GM08714 (cell line): ENCODE measurements around the gene PTK6.

Source experiments
- H3K4me3 ChIP-seq: fragments of 200-500 bp; sonication (Bioruptor generic); 2 replicates; pipeline ENCODE4 v1.5.1; 2014; ENCODE audit warnings: mild to moderate bottlenecking, low read length, inconsistent platforms
- ZNF274 ChIP-seq: IDR thresholded peaks from 2 replicates; pipeline ENCODE4 v1.6.1; 2012; ENCODE audit warnings: mild to moderate bottlenecking, low read depth, low read length

Gene PTK6

GRCh38 chr20:63536997-63537524 lies at the start of gene PTK6:
TSS of gene PTK6 (minus strand) at chr20:63537376. CDS start at chr20:63537314, 62 bp downstream.
- TF ChIP-seq ZNF274, result no peak
- peak within 1 kb of the TSS; percentile 18; the same call in 1 of the 2 replicates for H3K4me3 ChIP-seq

DNA sequence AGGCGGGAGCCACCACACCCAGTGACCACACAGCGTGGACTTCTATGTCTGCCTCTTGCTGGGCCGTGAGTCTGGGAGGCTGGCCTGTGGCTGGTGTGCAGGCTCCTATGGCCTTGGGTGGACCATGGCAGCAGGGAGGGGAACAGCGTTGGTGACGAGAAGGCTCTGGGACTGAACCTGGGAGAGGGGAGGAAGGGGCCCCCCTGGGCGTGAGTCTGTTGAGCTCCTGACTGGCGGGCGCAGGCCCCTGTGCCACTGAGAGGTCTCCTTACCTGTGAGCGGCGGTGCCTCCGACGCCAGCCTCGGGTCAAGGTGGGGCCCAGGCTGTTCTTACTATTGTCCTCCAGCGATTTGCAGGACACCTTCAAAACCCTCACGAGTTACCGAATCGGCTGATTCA lies 49.6 kb upstream of the PTK6 start:
- H3K4me3 ChIP-seq, result no peak overlapping the region
- TF ChIP-seq ZNF274, result no peak

DNA sequence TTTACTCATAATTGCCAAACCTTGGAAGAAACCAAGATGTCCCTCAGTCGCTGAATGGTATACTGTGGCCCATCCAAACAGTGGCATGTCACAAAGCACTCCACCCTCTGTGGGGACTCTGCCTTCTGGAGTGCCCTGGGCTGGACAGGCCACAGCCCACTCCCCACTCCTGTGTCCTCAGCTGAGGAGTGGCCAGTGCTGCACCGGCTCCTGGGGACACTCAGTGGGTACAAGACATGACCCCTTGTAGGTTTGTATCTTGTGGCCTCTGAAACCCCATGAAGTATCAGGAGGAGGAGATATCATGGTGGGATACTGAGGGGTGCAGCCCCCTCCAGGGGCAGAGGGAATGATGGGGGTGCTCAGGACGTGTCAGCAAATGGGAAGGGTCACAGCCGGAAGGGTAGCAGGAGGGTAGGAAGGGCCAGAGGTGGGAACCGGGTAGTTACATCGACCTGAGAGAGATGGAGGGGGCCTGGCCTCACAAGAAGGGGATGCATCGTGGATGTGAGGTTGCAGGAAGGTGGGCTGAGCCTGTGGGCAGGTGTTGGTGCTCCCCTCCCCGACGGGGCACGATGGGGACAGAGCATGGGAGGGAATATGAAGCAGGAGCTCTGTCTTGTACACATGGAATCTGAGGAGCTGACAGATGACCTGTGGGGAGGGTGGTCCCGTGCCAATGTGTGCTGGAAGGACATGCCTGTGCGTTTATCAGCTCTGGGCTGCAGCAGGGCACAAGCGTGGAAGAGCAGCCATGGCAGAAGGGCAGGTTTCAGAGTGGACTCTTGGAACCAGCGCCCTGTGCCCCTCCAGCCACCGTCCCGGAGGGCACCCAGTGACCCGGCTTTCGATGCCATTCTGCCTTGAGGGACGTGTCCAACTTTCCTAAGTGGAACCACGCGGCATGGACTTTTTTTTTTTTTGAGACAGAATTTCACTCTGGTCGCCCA lies 48.7 kb upstream of the PTK6 start:
- no peak overlapping the region for H3K4me3 ChIP-seq
- no peak for TF ChIP-seq ZNF274

DNA sequence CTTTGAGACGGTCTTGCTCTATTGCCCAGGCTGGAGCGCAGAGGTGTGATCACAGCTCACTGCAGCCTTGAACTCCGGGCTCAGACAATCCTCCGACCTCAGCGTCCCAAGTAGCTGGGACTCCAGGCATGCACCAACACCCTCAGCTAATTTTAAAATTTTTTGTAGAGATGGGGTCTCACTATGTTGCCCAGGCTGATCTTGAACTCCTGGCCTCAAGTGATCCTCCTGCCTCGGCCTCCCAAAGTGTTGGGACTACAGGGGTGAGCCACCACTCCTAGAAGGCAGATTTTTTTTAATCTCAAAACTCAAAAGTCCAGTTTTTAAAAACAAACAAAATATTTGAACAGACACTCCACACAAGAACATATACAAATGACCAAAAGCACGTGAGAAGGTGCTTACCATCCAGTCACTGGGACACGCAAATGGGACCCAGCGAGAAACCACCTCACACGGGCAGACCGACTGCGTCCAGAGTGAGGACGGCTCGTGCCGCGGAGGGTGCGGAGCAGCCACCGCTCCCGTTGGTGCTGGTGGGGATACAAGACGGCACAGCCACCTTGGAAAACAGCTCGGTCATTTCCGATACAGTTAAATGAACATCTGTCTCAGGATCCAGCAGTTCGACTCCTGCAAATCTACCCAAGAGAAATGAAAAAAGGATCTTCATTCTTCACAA lies 45.3 kb upstream of the PTK6 start:
- no peak overlapping the region for H3K4me3 ChIP-seq
- no peak for TF ChIP-seq ZNF274

DNA sequence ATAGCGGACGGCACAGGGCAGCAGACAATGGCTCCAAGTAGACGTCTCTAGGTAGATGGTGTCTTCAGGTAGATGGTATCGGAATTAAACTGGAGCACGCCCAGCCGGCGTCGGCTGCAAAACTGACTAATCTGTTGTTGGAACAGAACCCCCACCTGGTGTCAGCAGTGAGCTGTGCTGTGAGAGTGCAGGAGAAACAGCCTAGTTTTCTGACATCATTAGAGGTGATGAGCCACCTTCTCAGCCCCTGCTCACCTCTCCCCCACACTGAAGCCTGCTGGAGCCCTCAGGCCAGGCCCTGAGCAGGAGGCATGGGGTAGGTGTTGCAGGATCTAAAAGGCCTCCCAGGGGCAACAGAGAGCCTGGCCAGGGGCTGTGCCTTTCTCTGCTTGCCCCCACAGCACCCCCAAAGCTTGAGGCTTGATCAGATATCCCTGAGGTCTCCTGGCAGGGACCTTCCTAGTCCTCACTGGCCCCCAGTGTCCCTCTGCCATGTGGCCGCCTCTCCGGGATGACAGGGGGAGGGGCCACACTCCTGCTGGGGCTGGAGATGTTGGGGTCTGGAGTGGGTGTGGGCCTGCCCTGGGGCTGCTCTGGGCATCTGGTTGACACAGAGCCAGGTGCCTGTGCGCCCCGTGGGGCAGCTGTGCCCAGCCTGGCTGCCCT lies 43.8 kb upstream of the PTK6 start:
- no peak for TF ChIP-seq ZNF274
- no peak overlapping the region for H3K4me3 ChIP-seq

DNA sequence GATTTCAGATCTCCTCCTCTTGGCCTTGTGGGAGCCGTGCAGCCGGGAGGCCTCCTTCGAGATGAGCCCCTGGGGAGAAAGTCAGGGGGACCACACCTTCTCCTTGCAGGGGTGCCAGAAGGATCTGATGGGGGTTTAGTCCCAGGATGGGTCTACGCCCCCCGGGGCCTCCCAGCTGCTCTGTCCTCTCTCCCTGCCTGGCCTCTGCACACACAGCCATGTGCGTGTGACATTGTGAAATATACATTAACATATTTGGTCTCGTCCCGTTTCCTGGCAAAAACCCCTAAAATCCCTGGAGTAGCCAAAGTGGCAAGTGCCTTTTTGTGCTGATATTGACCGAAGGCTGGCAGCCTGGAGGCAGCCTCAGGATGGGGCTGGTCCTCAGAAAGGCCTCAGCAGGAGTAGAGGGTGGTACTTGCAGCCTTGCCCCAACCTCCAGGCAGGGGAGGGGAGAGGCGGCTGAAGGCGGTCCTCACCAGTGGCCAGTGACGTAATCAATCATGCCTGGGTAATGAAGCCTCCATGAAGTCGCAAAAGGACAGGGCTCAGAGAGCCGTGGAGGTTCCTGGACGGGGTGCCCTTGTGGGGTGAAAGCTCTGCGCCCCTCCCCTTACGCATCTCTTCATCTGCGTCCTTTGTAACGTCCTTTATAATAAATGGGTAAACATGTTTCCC lies 42.0 kb upstream of the PTK6 start:
- no peak for TF ChIP-seq ZNF274

GRCh38 chr20:63578224-63579016 lies 41.2 kb upstream of the PTK6 start:
- TF ChIP-seq ZNF274, result no peak
- no peak overlapping the region for H3K4me3 ChIP-seq

More for the DNA sequence above, 42.0 kb upstream of the PTK6 start:
- H3K4me3 ChIP-seq, result no peak overlapping the region

DNA sequence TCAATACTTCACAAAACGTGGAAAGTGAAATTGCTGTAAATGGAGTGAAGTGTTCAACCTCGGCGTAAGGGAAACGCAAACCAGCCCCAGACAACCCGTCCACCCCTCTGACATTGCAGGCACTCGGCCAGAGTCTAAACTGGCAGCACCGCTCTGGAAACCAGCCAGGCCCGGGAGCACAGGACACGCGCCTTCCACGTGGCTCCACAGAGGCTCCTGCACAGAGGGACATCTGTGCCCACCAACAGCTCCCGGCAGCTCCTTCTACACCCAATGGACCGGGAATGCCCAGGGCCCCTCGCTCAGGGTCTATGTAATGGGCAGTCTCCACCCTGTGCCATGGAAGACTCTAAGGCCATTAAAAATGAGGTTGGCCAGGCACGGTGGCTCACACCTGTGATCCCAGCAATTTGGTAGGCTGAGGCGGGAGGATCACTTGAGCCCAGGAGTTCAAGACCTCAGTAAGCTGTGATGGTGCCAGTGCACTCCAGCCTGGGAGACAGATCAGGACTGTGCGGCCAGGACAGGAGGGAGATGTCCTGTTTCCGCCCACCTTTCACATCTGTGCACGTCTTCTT lies 40.2 kb upstream of the PTK6 start:
- no peak overlapping the region for H3K4me3 ChIP-seq
- no peak for TF ChIP-seq ZNF274

GRCh38 chr20:63576311-63576710 lies 39.1 kb upstream of the PTK6 start:
- TF ChIP-seq ZNF274, result no peak
- no peak overlapping the region for H3K4me3 ChIP-seq

DNA sequence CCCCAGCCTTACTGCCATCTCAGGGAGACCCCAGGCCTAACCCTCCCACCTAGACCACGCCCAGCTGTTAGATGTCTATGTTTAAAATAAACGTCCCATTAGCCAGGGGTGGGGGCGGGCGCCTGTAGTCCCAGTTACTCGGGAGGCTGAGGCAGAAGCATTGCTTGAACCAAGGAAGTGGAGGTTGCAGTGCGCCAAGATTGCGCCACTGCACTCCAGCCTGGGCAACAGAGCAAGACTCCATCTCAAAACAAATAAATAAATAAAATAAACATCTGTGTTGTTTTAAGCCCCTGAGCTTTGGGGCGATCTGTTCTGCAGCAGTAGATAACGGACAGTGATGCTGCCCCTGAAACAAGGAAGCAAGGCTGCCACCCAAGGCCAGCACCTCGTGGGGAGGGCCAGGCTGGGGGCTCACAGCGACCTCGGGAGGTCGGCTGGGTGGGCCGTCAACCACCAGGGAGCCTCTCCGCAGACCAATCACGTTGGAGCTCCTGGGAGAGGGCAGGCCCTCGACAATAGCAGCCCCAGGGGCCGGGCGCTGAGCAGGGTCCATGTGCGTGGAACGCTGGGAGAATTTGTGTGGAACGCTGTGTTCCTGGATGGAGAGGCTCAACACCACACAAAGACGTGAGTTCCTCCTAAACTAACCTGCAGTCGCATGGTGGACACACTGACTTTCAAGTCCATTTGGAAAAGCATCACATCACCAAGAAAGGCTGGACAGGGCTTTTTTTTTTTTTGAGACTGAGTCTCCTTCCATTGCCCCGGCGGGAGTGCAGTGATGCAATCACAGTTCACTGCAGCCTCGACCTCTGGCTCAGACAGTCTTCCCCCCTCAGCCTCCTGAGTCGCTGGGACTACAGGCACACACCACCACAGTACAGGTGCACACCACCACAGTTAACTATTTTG lies 37.9 kb upstream of the PTK6 start:
- no peak overlapping the region for H3K4me3 ChIP-seq
- TF ChIP-seq ZNF274, result no peak

DNA sequence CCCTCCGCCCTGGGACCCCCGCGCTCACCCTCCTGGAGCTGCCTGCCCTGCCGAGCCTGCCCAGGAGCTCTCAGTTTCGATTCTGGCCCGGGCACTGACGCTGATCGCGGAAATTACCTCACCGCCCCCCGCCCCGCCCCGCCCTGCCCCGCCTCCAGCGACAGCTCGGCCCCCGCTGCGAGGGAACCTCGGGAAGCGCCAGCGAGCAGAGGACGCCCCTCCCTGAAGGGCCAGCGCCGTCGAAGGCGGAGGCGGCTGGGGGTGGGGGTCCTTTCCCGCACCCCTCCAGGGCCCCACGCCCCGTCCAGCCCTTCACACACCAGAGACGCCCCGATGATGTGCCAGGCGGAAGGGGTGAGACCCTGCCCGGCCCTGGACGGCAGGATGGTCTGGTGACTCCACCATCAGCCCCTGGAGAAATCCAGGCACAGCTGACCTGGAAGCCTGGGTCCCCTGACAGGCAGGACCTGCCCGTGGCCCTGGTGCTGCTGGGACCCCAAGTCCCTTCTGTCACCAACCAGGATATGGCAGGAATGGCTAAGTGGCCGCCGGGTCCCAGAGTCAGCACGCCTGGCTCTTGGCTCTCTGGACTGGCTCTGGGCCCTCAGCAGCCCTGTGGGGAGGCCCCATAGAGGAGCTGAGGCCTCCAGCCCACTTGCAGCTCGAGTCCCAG lies 37.1 kb upstream of the PTK6 start, which contains the start of gene HELZ2:
HELZ2 (minus strand) TSS at position 84 of the 673 bp plus-strand sequence. CDS start 1,854 bp downstream, outside the sequence.
- H3K4me3 ChIP-seq, result peak within 1 kb of the TSS; percentile 95
- no peak for TF ChIP-seq ZNF274
